ENCODE data around the gene SUGCT.

GRCh38 chr7:40749877-40750276 is 615.1 kb downstream of the SUGCT start:
- TF ChIP-seq CTCF (IDR thresholded peaks at IDR 0.05) = no peak
- TF ChIP-seq POLR2AphosphoS5 (IDR thresholded peaks at IDR 0.05) = no peak
- no peak for TF ChIP-seq POLR2A (IDR thresholded peaks at IDR 0.05)
- TF ChIP-seq EP300 (IDR thresholded peaks at IDR 0.05) = no peak

Data from stomach (tissue), 4 donors.